GM13976 (cell line): ENCODE measurements around the gene SPDYE1.
"Not testable (repeated sequence)": the region's sequence is repeated elsewhere in the genome, so short reads cannot be mapped to it uniquely, and the experiment has no call there.

Experiments
- DNase-seq: peaks from one replicate; pipeline ENCODE4 v3.0.0; 2012; ENCODE audit warnings: low spot score
- in situ Hi-C: fragments of 300-500 bp; cut with MboI; formaldehyde crosslinking; loops from one replicate; pipeline ENCODE4 v1.12.0; 2022; ENCODE audit warnings: low sequenced_read_pairs, mixed read lengths, inconsistent platforms; ENCODE audit not compliant: unreplicated experiment
- TF ChIP-seq, protein P1 (sequence below): IDR thresholded peaks from 2 replicates; pipeline ENCODE4 v1.5.1; 2012; ENCODE audit warnings: borderline replicate concordance, mild to moderate bottlenecking; ENCODE audit not compliant: insufficient read depth; ENCODE audit errors: extremely low read depth, missing control alignments, control extremely low read depth

The SPDYE1 gene

DNA sequence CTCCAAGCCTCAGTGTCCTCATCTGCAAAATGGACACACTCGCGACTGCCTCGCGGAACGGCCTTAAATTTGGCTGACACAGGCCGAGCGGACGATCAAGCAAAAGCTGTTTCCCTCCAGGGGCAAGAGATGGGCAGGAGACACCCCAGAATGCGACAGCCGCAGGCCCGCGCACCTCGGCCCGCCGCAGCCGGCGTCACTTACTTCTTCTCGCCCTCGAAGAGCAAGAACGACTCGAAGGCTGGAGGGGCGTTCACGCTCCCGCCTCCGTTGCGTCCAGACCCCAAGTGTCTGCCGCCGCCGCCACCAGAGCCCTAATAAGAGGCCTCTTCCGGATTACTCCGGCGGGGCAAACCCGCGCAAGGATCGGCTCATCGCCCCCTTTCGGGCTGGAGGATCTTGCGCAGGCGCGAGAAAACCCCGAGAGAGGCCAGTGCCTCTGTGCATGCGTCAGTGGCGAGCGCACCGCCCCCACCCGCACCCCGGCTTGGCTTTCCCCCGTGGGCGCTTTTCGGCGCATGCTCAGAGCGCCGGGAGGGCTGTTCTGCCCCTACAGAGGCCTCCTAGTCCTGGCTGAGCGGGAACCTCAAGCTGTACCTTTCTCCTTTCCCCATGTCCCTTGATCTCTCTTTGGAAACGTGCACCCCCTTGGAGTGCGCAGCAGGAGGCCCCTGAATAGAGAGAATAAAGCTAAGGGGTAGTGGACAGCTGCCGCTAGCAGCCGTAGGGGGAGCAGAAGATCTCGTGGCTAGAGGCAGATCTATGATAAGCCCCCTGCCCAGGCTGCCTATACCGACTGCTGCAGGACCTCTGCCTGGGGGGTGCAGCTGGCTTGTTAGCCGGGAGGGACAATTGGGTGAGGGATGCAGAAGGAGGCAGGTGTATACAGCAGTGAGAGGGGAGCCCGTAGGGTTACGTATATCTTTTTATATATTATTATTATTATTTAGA, 21.4 kb downstream of the SPDYE1 start:
- DNase-seq, result peak; percentile 98
- in situ Hi-C loops, result not testable (repeated sequence)
- TF ChIP-seq, protein P1, sequence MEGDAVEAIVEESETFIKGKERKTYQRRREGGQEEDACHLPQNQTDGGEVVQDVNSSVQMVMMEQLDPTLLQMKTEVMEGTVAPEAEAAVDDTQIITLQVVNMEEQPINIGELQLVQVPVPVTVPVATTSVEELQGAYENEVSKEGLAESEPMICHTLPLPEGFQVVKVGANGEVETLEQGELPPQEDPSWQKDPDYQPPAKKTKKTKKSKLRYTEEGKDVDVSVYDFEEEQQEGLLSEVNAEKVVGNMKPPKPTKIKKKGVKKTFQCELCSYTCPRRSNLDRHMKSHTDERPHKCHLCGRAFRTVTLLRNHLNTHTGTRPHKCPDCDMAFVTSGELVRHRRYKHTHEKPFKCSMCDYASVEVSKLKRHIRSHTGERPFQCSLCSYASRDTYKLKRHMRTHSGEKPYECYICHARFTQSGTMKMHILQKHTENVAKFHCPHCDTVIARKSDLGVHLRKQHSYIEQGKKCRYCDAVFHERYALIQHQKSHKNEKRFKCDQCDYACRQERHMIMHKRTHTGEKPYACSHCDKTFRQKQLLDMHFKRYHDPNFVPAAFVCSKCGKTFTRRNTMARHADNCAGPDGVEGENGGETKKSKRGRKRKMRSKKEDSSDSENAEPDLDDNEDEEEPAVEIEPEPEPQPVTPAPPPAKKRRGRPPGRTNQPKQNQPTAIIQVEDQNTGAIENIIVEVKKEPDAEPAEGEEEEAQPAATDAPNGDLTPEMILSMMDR, result peak; percentile 73

- DNase-seq, in situ Hi-C loops: not testable (repeated sequence)
These were observed 22.1 kb downstream of the SPDYE1 start for GRCh38 chr7:44019825-44020224.

DNA sequence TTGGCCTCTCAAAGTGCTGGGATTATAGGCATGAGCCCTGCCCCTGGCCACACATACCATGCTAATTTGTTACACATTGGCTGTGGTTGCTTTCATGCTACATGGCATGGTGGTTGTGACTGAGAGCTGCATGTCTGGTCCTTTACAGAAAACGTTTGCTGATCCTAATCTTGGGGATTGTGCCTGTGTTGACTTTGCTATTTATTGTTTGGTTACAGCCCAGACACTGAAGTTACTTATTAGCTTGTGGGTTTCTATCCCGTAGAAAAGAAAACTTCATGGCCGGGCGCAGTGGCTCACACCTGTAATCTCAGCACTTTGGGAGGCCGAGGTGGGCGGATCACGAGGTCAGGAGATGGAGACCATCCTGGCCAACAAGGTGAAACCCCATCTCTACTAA, 24.4 kb downstream of the SPDYE1 start:
- in situ Hi-C loops, DNase-seq: not testable (repeated sequence)

GRCh38 chr7:44022796-44023467, 25.2 kb downstream of the SPDYE1 start:
- in situ Hi-C loops, result not testable (repeated sequence)

DNA sequence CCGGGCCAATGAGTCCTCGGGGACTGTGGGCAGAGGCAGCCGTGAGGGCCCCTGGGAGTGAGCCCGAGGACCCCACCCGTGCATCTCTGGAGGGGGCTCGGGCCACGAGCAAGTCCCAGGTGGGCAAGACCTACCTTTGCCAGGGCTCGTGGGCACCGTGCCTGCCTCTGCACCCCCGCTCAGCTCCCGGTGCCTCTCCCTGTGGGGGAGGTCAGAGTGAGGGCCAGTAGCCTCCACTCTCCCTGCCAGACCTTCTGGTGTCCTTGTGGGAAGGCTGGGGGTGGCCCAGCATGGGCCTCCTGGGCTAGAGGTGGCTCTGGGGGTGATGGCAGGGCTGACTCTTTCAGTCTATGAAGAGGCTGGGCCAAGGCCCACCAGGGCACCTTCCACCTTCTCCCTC, 31.7 kb downstream of the SPDYE1 start:
- in situ Hi-C loops, DNase-seq: not testable (repeated sequence)

More at GRCh38 chr7:44022796-44023467, 25.2 kb downstream of the SPDYE1 start:
- not testable (repeated sequence) for DNase-seq

GRCh38 chr7:44030029-44030428, 32.3 kb downstream of the SPDYE1 start:
- DNase-seq, in situ Hi-C loops: not testable (repeated sequence)

DNA sequence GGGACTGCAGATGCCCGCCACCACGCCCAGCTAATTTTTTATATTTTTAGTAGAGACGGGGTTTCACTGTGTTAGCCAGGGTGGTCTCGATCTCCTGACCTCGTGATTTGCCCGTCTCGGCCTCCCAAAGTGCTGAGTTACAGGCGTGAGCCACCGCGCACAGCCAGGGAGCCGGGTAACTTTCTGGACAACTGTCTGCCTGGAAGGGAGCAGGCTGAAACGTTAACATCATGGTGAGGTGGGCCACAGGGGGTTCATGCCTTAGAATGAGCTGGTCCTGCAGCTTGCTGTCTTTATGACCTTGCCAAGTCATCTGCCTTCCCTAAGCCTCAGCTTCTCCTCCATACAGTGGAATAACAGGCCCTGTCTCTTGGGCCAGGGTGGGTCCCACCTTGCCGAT, 33.6 kb downstream of the SPDYE1 start:
- in situ Hi-C loops, result not testable (repeated sequence)

DNA sequence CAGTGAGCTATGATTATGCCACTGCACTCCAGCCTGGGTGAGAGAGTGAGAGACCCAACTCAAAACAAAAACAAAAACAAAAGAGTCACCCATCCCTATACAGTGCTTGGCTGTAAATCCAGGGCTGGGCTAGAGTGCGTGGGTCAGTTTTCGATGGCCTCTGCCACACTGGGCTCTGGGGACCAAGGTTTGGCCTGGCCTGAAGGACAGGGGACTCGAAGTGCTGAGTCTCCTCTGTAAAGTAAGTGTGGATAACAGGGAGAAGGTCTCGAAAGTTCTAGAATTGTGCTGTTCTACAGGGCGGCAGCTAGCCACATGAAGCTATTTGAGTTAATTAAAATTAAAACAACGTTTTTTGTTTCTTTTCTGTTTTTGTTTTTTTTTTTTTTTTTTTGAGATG, 34.3 kb downstream of the SPDYE1 start:
- DNase-seq, in situ Hi-C loops: not testable (repeated sequence)

More for the DNA sequence above, 33.6 kb downstream of the SPDYE1 start:
- DNase-seq, result not testable (repeated sequence)

- in situ Hi-C loops, DNase-seq: not testable (repeated sequence)
These were observed 36.5 kb downstream of the SPDYE1 start for GRCh38 chr7:44033971-44034844.

DNA sequence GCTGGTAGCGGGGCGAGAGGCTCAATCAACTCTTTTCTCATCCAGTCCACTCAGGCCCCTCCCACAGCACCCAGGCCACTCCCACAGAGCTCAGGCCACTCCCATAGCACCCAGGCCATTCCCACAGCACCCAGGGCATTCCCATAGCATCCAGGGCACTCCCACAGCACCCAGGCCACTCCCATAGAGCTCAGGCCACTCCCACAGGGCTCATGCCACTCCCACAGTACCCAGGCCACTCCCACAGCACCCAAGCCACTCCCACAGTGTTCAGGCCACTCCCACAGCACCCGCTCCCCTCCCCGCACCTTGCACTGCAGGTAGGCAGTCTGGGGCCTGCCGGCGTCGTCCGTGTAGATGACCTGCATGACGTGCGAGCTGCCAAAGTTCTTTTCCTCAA, 38.7 kb downstream of the SPDYE1 start:
- DNase-seq, in situ Hi-C loops: not testable (repeated sequence)

GRCh38 chr7:44037951-44038350, 40.3 kb downstream of the SPDYE1 start:
- DNase-seq, in situ Hi-C loops: not testable (repeated sequence)

DNA sequence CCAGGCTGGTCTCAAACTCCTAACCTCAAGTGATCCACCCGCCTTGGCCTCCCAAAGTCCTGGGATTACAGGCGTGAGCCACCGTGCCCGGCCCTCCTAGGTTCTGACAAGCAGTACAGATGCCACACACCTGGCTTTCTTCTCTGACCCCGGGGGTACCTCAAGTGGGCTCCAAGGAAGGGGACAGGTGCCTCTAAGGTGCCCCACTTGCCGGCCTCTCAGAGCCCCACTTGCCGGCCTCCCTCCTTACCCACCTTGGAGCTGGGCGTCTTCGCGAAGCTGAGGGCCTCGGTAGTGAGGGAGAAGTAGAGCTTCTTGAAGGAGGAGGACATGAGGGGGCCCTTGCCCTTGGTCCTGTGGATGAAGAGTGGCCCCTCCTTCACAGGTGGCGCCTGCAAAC, 40.9 kb downstream of the SPDYE1 start:
- in situ Hi-C loops, DNase-seq: not testable (repeated sequence)

DNA sequence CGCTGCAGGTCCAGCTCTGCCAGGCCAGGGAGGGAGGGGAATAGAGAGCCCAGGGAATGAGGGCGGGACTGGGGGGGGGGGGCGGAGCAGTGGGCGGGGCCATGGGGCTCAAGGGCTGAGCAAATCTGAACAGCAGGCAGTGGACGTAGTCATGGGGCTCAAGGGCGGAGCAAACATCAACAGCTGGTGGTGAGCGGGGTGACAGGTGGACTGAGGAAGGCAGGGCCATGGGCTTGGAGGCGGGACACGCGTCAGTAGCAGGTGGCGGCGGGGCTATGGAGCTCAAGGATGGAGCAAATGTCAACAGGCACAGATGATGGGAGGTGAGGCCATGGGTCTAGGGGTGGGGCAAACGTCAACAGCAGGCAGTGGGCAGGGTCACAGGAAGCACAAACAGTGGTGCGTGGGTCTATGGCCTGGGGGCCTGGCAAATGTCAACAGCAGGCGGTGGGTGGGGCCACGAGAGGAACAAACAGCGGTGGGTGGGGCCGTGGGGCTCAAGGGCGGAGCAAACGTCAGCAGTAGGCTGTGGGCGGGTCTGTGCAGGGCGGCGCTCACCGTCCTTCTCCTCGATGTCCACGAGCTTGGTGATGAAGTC, 41.4 kb downstream of the SPDYE1 start:
- DNase-seq, result peak; percentile 70
- in situ Hi-C loops, result not testable (repeated sequence)

DNA sequence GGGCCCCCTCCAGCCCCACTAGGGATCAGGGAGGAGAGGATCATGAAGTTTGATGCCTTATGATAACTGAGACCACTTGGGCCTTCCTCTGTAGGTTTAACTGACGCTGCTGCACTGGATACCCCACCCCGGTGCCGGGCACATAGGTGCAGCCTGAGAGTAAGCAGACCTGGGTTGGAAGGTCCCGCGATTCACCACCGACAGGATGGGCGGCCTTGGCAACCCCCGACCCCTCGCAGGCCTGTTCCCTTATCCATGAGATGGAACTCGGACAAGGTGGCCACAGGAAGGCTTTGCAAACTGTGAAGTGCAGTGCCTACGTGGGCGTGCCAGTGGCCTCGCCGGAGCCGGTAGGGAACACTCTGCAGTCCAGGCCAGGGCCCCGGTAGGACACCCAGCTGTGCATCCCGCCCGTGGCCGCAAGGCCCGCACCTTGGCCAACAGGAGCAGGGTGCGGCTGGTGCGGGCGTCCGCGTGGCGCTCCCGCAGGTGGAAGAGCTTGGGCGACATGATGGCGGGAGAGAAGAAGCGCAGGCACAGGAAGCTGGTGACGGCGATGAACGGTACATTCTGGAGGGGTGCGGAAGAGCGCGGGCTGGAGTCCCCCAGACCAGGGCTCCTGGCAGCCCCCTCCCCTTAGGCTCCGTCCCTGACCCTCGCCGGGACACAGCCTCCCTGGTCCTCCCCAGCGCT, 42.2 kb downstream of the SPDYE1 start:
- in situ Hi-C loops, DNase-seq: not testable (repeated sequence)
